HG02870 (cell line): ENCODE data around the gene PHETA1.
"Not testable (repeated sequence)": the region's sequence is repeated elsewhere in the genome, so short reads cannot be mapped to it uniquely, and the experiment has no call there.

ENCODE experiments used
- ATAC-seq: cut with Tn5 transposase; IDR thresholded peaks from one replicate; pipeline ENCODE4 v1.9.1; 2021; ENCODE audit warnings: mild to moderate bottlenecking, moderate library complexity; ENCODE audit not compliant: unreplicated experiment

The PHETA1 gene

GRCh38 chr12:111351026-111351425 lies 17.9 kb downstream of the PHETA1 start:
- no peak for ATAC-seq

- ATAC-seq = no peak
These were observed 19.0 kb downstream of the PHETA1 start for GRCh38 chr12:111349748-111350520.

- no peak for ATAC-seq
These were observed 19.7 kb downstream of the PHETA1 start for GRCh38 chr12:111349101-111349747.

- ATAC-seq = no peak
These were observed 20.8 kb downstream of the PHETA1 start for GRCh38 chr12:111347891-111348644.

DNA sequence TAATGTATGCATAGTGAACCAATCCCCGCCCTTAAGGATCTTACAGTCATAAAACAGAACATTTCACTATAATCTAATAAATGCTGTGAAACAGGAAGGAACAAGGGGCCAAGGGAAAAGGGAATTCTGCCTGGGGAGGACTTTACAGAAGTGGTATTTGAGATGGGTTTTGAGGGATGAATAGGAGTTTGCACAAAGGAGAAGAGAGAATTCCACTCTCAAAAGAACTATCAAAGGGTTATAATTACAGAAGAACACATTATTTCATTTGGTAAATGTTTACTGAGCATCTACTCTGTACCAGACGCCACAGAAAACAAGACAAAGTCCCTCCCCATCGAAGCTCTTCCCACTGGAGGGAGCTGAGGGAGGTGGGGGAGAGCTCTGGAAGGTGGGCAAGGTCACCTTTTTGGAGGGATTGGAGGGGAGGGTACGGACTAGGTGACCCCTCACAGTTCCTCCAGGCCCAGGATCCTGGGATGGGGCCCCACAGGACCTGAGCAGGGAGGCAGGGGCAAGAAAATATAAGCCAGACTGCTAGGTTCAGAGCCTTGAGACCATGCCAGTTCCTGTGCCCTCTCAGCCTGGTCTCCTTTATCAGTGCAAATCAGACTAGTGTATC lies 24.5 kb downstream of the PHETA1 start:
- no peak for ATAC-seq

GRCh38 chr12:111343181-111343580 lies 25.7 kb downstream of the PHETA1 start:
- no peak for ATAC-seq

- no peak for ATAC-seq
These were observed 26.5 kb downstream of the PHETA1 start for GRCh38 chr12:111342376-111342775.

GRCh38 chr12:111341426-111342065 lies 27.3 kb downstream of the PHETA1 start:
- ATAC-seq = no peak

GRCh38 chr12:111340680-111341079 lies 28.2 kb downstream of the PHETA1 start:
- not testable (repeated sequence) for ATAC-seq

DNA sequence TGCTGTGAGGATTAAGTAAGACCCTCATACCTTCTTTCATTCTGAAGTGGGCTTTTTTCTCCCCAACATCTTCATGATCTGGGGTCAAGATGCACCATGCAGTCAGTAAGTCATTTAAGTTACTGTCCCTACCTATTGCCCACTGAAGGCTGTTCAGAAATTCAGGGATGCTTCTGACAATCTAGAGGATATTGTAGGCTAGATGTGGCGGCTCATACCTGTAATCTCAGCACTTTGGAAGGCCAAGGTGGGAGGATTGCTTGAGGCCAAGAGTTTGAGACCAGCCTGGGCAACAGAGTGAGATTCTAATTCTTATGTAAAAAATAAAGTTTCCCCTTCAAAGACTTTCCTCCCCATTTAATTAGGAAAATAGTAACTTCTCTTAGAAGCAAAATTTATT lies 28.7 kb downstream of the PHETA1 start:
- no peak for ATAC-seq

DNA sequence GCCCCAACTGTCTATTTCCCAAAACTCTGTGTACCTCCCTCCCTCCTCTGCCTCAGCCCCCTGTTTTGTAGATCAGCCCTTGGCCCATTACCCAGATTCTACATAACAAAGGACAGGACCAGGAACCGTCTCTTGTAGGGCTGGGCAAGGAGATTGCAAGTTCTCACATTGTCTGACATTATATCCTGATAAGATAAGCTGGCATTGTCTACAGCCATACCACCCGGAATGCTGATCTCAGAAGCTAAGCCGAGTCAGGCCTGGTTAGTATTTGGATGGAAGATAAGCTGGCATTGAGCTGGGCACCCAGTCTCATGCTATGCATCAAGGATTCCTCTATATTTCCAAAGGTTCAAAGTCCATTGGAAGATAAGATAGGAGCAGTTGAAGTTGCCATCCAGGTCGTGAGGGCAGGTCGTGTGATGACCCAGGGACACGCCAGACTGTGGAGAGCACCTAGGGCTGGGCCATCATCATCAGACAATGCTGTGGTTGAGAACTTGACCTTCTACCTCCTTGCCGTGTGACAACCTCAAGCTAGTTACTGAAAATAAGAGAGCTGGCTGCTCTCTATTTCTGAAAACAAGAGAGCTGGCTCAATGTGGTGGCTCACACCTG lies 29.5 kb downstream of the PHETA1 start:
- no peak for ATAC-seq

DNA sequence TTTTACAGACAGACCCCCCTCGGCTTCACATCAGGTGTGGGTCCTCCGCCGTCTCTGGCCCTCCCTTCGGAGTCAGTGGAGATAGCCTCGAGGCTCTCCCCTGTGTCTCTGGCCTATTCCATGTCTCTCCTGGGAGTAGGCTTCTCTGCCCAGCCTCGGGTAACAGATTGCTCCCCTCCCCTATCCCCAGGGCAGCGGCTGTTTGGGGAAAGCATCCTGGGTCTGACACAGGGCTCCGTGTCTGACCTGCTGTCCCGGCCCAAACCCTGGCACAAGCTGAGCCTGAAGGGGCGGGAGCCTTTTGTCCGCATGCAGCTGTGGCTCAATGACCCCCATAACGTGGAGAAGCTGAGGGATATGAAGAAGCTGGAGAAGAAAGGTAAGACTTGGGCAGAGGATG lies 30.8 kb downstream of the PHETA1 start:
- no peak for ATAC-seq

DNA sequence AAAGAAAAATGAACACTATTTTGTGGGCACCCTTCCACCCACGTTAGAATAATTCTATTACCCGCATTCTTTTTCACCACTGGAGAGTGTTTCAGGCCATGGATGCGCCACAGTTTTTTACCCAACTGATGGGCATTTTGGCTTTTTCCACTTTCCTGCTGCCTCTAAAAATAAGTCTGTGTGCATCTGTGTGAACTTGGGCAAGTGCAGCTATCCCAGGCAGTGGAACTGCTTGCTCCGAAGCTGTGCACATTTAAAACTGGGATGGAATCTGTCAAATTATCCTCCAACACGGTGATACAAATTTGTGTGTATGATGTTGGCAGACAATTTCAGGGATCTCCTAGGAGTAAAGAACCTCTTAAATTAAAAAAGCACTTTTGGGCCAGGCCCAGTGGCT lies 31.5 kb downstream of the PHETA1 start:
- no peak for ATAC-seq

DNA sequence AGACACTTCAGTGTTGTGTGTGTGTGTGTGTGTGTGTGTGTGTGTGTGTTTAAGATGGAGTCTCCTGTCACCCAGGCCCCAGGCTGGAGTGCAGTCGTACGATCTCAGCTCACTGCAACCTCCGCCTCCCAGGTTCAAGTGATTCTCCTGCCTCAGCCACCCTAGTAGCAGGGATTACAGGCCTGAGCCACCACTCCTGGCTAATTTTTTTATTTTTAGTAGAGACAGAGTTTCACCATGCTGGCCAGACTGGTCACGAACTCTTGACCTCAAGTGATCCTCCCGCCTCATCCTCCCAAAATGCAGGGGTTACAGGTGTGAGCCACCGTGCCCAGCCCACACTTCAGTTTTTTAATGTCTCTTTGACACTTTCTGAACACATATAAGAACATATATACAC lies 32.5 kb downstream of the PHETA1 start:
- ATAC-seq = not testable (repeated sequence)

DNA sequence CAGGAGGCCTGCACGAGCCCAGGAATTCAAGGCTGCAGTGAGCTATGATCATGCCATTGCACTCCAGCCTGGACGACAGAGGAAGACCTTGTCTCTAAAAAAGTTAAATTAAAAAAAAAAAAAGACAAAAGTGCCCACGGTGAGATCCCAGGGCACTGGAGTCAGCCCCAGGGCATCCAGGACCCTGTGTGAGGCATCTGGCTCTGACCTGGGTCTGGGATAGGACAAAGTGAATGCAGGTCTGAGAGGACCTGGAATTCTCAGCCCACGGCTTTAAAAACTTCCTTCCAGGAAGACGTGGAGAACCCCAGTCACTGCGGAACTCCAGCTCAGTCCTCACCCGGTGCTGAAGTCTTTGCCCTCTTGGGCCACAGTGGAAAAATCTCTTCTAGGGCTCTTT lies 33.1 kb downstream of the PHETA1 start:
- no peak for ATAC-seq

DNA sequence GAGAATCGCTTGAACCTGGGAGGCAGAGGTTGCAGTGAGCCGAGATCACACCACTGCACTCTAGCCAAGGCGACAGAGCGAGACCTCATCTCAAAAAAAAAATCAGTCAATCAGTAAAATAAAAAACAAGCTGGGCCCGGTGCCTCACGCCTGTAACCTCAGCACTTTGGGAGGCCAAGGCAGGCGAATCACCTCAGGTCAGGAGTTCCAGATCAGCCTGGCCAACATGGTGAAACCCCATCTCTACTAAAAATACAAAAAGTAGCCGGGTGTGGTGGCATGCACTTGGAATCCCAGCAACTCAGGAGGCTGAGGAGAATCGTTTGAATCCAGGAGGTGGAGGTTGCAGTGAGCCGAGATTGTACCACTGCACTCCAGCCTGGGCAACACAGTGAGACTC lies 33.6 kb downstream of the PHETA1 start:
- ATAC-seq = not testable (repeated sequence)

- ATAC-seq = no peak
These were observed 34.4 kb downstream of the PHETA1 start for GRCh38 chr12:111334393-111334915.

- no peak for ATAC-seq
These were observed 37.8 kb downstream of the PHETA1 start for GRCh38 chr12:111330800-111331752.

DNA sequence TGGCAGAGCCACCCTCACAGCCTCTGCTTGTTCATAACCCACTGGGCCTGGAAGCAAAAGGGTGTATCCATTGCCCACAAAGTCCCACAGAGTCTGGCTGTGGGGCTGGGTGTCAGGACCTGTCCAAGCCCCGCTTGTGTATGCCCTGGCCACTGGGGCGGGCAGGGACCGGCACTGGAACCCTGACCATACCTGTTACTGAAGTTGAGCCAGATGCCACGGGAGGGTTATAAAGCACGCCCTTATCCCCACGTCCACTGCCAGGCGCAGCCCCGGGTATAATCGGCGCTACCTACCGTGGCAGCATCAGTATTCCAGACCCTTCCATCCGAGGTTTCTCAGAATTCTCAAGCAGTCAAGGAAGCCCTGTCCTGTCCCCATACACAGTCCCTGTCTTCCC lies 40.8 kb downstream of the PHETA1 start:
- no peak for ATAC-seq
